Right cardiac atrium (tissue), 5 donors: ENCODE data around the gene TMEM252. TPM values are rescaled to one million over a fixed set of nuclear protein-coding genes. Genes with fewer than 3 reads are reported as not detected.

Experiments
- ATAC-seq, 2 donors: fragments of 200-7000 bp; cut with Tn5 transposase; one replicate each; pipeline versions ENCODE4 v1.8.0 to v1.9.1; 2020; ENCODE audit warnings: moderate library complexity in 2 of 2, mild to moderate bottlenecking in 1 of 2
- DNase-seq, 3 donors: peaks; one replicate each; pipeline ENCODE4 v3.0.0-alpha.2; 2020
- H3K27ac ChIP-seq: one replicate; pipeline ENCODE4 v1.5.1; 2013; ENCODE audit warnings: mild to moderate bottlenecking, low read length, control low read depth, moderate library complexity
- H3K27me3 ChIP-seq: one replicate; pipeline ENCODE4 v1.6.1; 2013; ENCODE audit not compliant: control insufficient read depth, insufficient read depth
- H3K4me1 ChIP-seq: one replicate; pipeline ENCODE4 v1.6.1; 2013; ENCODE audit warnings: low read length; ENCODE audit not compliant: control insufficient read depth, insufficient read depth
- H3K4me3 ChIP-seq: one replicate; pipeline ENCODE4 v1.5.1; 2013; ENCODE audit warnings: low read length, control low read depth
- H3K9me3 ChIP-seq: one replicate; pipeline ENCODE4 v1.6.1; 2013; ENCODE audit warnings: low read length; ENCODE audit not compliant: control insufficient read depth
- WGBS: extraction: QIAGEN DNeasy Blood & Tissue Kit; methylation state at CpG from one replicate; pipeline ENCODE4 v1.1.7; 2013; 5-methylcytosine and 5-hydroxymethylcytosine counted together
- intact Hi-C, 4 donors: fragments of 100-400 bp; cut with DNase I; formaldehyde crosslinking; loops; one replicate each; pipeline versions ENCODE4 v1.11.0 to v1.14.0; 2022 to 2023
- polyA plus RNA-seq: library from polyadenylated mRNA; stranded (reverse); fragments of 200-250 nt; gene quantifications from one replicate; pipeline ENCODE4 v1.2.3, GENCODE V29; 2013
- total RNA-seq, 4 donors: library from RNA; stranded (reverse); fragmentation: NEBNext Ultra II Directional; extraction: Animal tissue kit (Norgen Biotek cat#: 25700); gene quantifications; one replicate each; pipeline ENCODE4 v1.2.1, GENCODE V29; 2021
- donor health status: healthy with polysubstance abuse.
- donor health status: DM: no; HTN: yes; CAD: no.
- donor health status: DM: no; HTN: no; CAD: no.
- donor health status: DM: no; HTN: yes; CAD: no; lungs with severe emphysema.
- donor health status: DM: yes; HTN: yes; CAD: no.

The TMEM252 gene
- total and polyA plus RNA-seq, 5 donors = 0.16 TPM; not detected in 4

DNA sequence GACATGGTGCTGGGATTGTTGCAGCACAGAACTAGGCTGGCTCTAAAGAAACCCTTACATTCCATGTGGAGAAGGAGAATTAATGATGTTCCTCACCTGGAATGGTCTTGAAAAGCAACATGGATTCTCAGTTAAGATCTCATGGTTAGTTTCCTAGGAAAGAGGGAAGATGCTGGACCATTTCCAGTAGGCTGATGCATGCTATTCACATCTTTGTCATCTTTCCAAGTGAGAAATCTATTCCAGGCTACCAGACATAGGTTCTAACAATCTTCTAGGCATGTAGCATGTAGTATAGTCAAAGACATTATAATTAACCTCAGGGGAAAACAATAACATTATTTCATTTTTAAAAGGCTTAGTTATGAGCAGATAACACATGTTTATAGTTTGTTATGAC lies 44.3 kb downstream of the TMEM252 start:
- intact Hi-C loops = no loop called here
- Histone ChIP-seq H3K4me1 (peaks cover 20% of the 10 kb centered on the region), H3K27me3 (no peaks in the 10 kb centered on the region), H3K4me3 (no peak overlapping the region), H3K9me3 (no peaks in the 10 kb centered on the region), H3K27ac (no peak overlapping the region)
- no peak for DNase-seq
- ATAC-seq = no peak

DNA sequence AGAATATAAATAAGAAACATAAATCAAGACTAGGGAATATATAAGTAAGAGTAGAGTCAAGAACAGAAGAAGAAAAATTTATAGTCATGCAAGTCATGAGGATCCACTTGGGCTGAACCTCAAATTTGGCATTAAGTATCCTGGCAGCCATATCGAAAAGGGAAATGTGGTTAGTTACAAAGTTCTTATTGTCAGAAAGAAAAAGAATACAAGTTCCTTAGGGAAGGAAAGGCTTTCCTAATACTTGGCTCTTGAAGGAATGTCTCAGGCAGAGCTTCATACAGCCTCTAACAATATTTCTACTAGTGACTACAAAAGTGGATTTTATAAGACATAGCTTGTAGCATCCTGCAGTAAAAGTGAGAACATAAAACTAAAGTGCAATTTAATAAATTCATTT lies 45.4 kb downstream of the TMEM252 start:
- H3K27ac ChIP-seq = no peak overlapping the region
- no peaks in the 10 kb centered on the region for H3K27me3 ChIP-seq
- H3K9me3 ChIP-seq = no peaks in the 10 kb centered on the region
- intact Hi-C loops = no loop called here
- DNase-seq = no peak
- 43% methylated on average over 1 of the region's 1 CpG for WGBS
- H3K4me3 ChIP-seq = no peak overlapping the region
- ATAC-seq = peak; percentile 18 to 58
- H3K4me1 ChIP-seq = peaks cover 15% of the 10 kb centered on the region

DNA sequence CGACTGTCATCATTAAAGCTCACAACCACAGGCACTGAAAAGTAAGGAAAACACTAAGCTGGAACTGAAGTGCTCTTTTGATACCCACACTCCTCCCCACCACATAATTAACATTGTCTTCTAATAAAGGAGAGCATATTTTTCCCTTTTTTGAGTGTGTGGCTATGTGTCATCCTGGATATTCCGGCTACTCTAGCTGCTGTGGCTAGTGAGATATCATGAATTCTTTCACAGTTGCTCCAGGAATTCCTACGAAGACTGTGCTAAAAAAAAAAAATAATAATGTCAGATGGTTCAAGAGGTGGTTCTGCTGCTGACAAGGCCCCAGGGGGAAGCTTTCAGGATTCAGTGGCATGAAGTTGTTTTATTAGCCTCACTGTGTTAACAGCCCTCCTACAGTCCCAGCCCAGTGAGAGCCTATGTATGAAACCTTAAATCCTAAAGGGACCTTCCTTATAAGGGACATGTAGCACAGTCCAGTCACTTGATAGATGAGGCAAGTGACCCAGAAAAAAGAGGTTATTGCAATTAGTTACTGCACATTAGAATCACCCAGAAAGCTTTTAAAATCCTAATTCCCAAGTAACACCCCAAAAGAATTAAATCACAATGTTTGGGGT lies 46.6 kb downstream of the TMEM252 start:
- intact Hi-C loops = no loop called here
- DNase-seq (no peak), ATAC-seq (peak in 1 of 2 donors; percentile 42)
- peaks cover 14% of the 10 kb centered on the region for H3K4me1 ChIP-seq
- no peak overlapping the region for H3K4me3 ChIP-seq
- WGBS = 48% methylated on average over 3 of the region's 3 CpGs
- no peaks in the 10 kb centered on the region for H3K9me3 ChIP-seq
- H3K27me3 ChIP-seq = no peaks in the 10 kb centered on the region
- H3K27ac ChIP-seq = no peak overlapping the region

- no peak for DNase-seq
- Histone ChIP-seq H3K4me1 (peaks cover 14% of the 10 kb centered on the region), H3K27ac (no peak overlapping the region), H3K4me3 (no peak overlapping the region), H3K9me3 (no peaks in the 10 kb centered on the region), H3K27me3 (no peaks in the 10 kb centered on the region)
- ATAC-seq = no peak
- intact Hi-C loops = no loop called here
Observed at GRCh38 chr9:68493541-68493940, 47.1 kb downstream of the TMEM252 start.

GRCh38 chr9:68492806-68493205 lies 47.9 kb downstream of the TMEM252 start:
- Histone ChIP-seq H3K4me1 (peaks cover 15% of the 10 kb centered on the region), H3K27me3 (no peaks in the 10 kb centered on the region), H3K4me3 (no peak overlapping the region), H3K27ac (no peak overlapping the region), H3K9me3 (no peaks in the 10 kb centered on the region)
- no peak for ATAC-seq
- intact Hi-C loops = no loop called here
- 32% methylated on average over 6 of the region's 6 CpGs for WGBS
- DNase-seq = no peak

DNA sequence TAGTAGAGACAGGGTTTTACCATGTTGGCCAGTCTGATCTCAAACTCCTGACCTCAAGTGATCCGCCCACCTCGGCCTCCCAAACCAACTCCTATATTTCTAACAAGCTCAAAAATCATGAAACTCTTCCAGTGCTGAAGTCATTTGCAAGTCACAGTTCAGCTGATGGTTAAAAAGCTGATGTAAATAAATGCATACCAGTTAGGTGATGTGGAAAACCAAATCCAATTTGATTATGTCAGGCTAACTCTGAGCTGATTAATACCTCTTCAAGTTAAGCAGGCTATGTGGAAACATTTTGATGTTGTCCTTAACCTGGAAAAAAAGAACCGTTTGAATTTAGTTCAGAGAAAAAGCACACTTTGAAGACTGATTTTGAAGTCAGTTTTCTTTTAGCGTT lies 51.0 kb downstream of the TMEM252 start:
- intact Hi-C loops = no loop called here
- Histone ChIP-seq H3K4me3 (no peak overlapping the region), H3K27me3 (no peaks in the 10 kb centered on the region), H3K27ac (no peak overlapping the region), H3K9me3 (no peaks in the 10 kb centered on the region), H3K4me1 (peaks cover 8% of the 10 kb centered on the region)
- no peak for DNase-seq
- no peak for ATAC-seq
- 88% methylated on average over 4 of the region's 4 CpGs for WGBS

DNA sequence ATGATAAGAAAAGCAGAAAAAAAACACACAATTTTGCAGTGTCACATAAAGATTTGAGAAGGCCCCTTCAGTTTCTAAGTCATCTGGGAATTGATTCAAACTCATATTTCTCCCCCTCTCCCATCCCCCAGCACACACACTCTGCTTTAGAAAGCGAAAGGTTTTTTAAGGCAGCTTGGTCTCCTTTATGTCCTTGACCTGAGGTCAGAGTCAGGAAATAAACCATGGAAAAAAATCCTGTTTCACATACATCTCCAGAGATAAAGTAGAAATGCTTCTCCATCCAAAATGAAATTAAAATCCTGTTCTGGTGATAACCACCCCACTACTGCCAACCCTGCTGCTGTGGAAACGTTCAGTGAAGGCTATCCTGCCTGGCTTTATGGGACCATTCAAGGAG lies 52.6 kb downstream of the TMEM252 start:
- ATAC-seq (no peak), DNase-seq (no peak)
- intact Hi-C loops = no loop called here
- Histone ChIP-seq H3K9me3 (no peaks in the 10 kb centered on the region), H3K27me3 (no peaks in the 10 kb centered on the region), H3K27ac (peak overlapping the region; percentile 30), H3K4me1 (peaks cover 9% of the 10 kb centered on the region), H3K4me3 (no peak overlapping the region)
- WGBS = 32% methylated on average over 2 of the region's 2 CpGs

Other genes with a start within 250 kb of the TMEM252 start
- under 1 TPM in 1 of 4 donors, not detected in 3; 0.26 TPM for gene FOXD4L3, start 238.0 kb downstream of the TMEM252 start, total RNA-seq
- gene FOXD4L3, start 238.0 kb downstream of the TMEM252 start, polyA plus RNA-seq = 0.05 TPM
- 100 to 1,000 TPM; 315 to 485 (median 352) TPM for gene PGM5, start 184.3 kb downstream of the TMEM252 start, total RNA-seq
- gene PGM5, start 184.3 kb downstream of the TMEM252 start, polyA plus RNA-seq = 126 TPM
- 10 to 100 TPM; 38.1 to 81.5 (median 70.0) TPM for gene PIP5K1B, start 164.4 kb upstream of the TMEM252 start, total RNA-seq
- 37.8 TPM for gene PIP5K1B, start 164.4 kb upstream of the TMEM252 start, polyA plus RNA-seq